K562 (cell line): ENCODE results near the gene GMPR2. TPM values are rescaled to one million over a fixed set of nuclear protein-coding genes. Genes with fewer than 3 reads are reported as not detected.
A peak's percentile ranks its signal among the peaks of the same experiment; 100 is the strongest.

Experiments used
- ARID4B ChIP-seq: sonication (generic); formaldehyde crosslinking; IDR thresholded peaks from 2 replicates; pipeline ENCODE4 v1.8.0; 2022; ENCODE audit warnings: mild to moderate bottlenecking, missing genetic modification reagents
- BCLAF1 ChIP-seq, 2 experiments: fragments of 450-650 bp in 1 of 2; IDR thresholded peaks; 2 replicates each; pipeline ENCODE4 v1.6.1; 2011 to 2017; ENCODE audit warnings: low read depth in 2 of 2, antibody characterized with exemption in 1 of 2, borderline replicate concordance in 1 of 2, low read length in 1 of 2, mild to moderate bottlenecking in 1 of 2, mixed read lengths in 1 of 2; ENCODE audit not compliant: control insufficient read depth in 1 of 2
- CEBPZ ChIP-seq: fragments of 150-350 bp; IDR thresholded peaks from 2 replicates; pipeline ENCODE4 v1.6.1; 2014; ENCODE audit warnings: low read depth, mild to moderate bottlenecking, low read length, borderline replicate concordance
- FOXP1 ChIP-seq: sonication (generic); formaldehyde crosslinking; IDR thresholded peaks from 2 replicates; pipeline ENCODE4 v1.8.0; 2022; ENCODE audit warnings: mild to moderate bottlenecking, missing genetic modification reagents
- GABPB1 ChIP-seq: sonication (generic); formaldehyde crosslinking; IDR thresholded peaks from 2 replicates; pipeline ENCODE4 v1.8.0; 2022; ENCODE audit warnings: mild to moderate bottlenecking, missing genetic modification reagents
- NCOA1 ChIP-seq: fragments of 450-650 bp; IDR thresholded peaks from 2 replicates; pipeline ENCODE4 v1.6.1; 2016; ENCODE audit warnings: low read depth
- NR2C2 ChIP-seq, 2 experiments: fragments of 200-800 bp in 1 of 2; sonication (Bioruptor generic) in 1 of 2; sonication (generic) in 1 of 2; formaldehyde crosslinking in 1 of 2; IDR thresholded peaks; 2 replicates each; pipeline versions ENCODE4 v1.6.1 to v1.8.0; 2016 to 2022; ENCODE audit warnings: mild to moderate bottlenecking in 1 of 2, missing compliant biosample characterization in 1 of 2, missing genetic modification characterization in 1 of 2, missing genetic modification reagents in 1 of 2
- OTX1 ChIP-seq: fragments of 450-650 bp; formaldehyde crosslinking; IDR thresholded peaks from 2 replicates; pipeline ENCODE4 v1.4.0; 2022; ENCODE audit warnings: mild to moderate bottlenecking
- RBFOX2 ChIP-seq: fragments of 200-400 bp; formaldehyde crosslinking; IDR thresholded peaks from 2 replicates; pipeline ENCODE4 v1.6.1; 2017; ENCODE audit warnings: low read depth, mild to moderate bottlenecking, low read length, moderate library complexity
- SAP30 ChIP-seq: fragments of 200-600 bp; sonication (generic); IDR thresholded peaks from 2 replicates; pipeline ENCODE4 v1.6.1; 2012; ENCODE audit warnings: borderline replicate concordance, low read depth, mild to moderate bottlenecking, moderate library complexity, low read length, control low read depth, inconsistent platforms; ENCODE audit not compliant: insufficient read depth, poor library complexity, severe bottlenecking
- TGIF2 ChIP-seq: sonication (generic); formaldehyde crosslinking; IDR thresholded peaks from 2 replicates; pipeline ENCODE4 v1.8.1; 2022; ENCODE audit warnings: mild to moderate bottlenecking, missing genetic modification reagents, moderate library complexity
- ZBTB9 ChIP-seq: fragments of 450-650 bp; formaldehyde crosslinking; IDR thresholded peaks from 2 replicates; pipeline ENCODE4 v1.4.0; 2020; ENCODE audit warnings: mild to moderate bottlenecking, moderate library complexity
- polyA plus RNA-seq, 8 experiments: library from polyadenylated mRNA; depleted of rRNA in 4 of 8; stranded (reverse) in 5 of 8; unstranded in 3 of 8; fragments of >200 nt; fragmentation: Nextera tagmentation in 2 of 8; fragmentation: Illumina TruSeq in 1 of 8; extraction: Ambion mirVana in 2 of 8; extraction: Trizol in 1 of 8; gene quantifications; 2 replicates each; pipeline versions ENCODE4 v1.2.1 to v1.2.3, GENCODE V29; 2011 to 2014; ENCODE audit warnings: inconsistent platforms in 1 of 8, missing spikeins in 1 of 8
- total RNA-seq, 7 experiments: library from RNA; depleted of rRNA in 6 of 7; stranded (reverse); fragments of >200 nt in 6 of 7; fragmentation: Illumina TruSeq in 2 of 7; extraction: Trizol in 2 of 7; gene quantifications; 2 replicates each; pipeline versions ENCODE4 v1.2.1 to v1.2.3, GENCODE V29; 2011 to 2021; ENCODE audit warnings: low replicate concordance in 1 of 7

Gene GMPR2
- total and polyA plus RNA-seq, 9 of the 15 experiments (the other 6 are each of a cell fraction or from before 2014, with no cell fraction given): 26.4 to 67.4 (median 36.3) TPM

- TF ChIP-seq BCLAF1 (IDR thresholded peaks at IDR 0.05; ENCODE audit: borderline replicate concordance in 1 of 2, control insufficient read depth in 1 of 2, low read depth in 2 of 2, low read length in 1 of 2): peak in 1 of 2 experiments; percentile 92; a peak in 2 of 4 replicates
- peak; percentile 91 for TF ChIP-seq RBFOX2
- TF ChIP-seq NR2C2 (CRISPR knock-in tag; IDR thresholded peaks at IDR 0.05): peak; percentile 60; the same call in 1 of the 2 replicates
- peak; percentile 94 for TF ChIP-seq NR2C2 (tag; IDR thresholded peaks at IDR 0.05)
- peak; percentile 97 for TF ChIP-seq SAP30
- TF ChIP-seq NCOA1: peak; percentile 99
- no peak for TF ChIP-seq CEBPZ
- peak; percentile 100 for TF ChIP-seq GABPB1 (CRISPR knock-in tag)
- 0 out of 2 replicates have a peak, but pooled peaks have one; percentile 7 for TF ChIP-seq OTX1 (CRISPR knock-in tag)
- peak; percentile 76; the same call in 1 of the 2 replicates for TF ChIP-seq TGIF2 (CRISPR knock-in tag)
- 0 out of 2 replicates have a peak, but pooled peaks have one; percentile 40 for TF ChIP-seq ZBTB9 (CRISPR knock-in tag)
- peak; percentile 39; the same call in 1 of the 2 replicates for TF ChIP-seq FOXP1 (CRISPR knock-in tag)
- TF ChIP-seq ARID4B (CRISPR knock-in tag): peak; percentile 99
Measured at GRCh38 chr14:24188251-24189058, 44.3 kb upstream of the GMPR2 start, which contains the start of gene IPO4 (continued).
